ENCODE measurements around the gene LVRN. TPM values are rescaled to one million over a fixed set of nuclear protein-coding genes. Genes with fewer than 3 reads are reported as not detected.

LVRN gene, protein sequence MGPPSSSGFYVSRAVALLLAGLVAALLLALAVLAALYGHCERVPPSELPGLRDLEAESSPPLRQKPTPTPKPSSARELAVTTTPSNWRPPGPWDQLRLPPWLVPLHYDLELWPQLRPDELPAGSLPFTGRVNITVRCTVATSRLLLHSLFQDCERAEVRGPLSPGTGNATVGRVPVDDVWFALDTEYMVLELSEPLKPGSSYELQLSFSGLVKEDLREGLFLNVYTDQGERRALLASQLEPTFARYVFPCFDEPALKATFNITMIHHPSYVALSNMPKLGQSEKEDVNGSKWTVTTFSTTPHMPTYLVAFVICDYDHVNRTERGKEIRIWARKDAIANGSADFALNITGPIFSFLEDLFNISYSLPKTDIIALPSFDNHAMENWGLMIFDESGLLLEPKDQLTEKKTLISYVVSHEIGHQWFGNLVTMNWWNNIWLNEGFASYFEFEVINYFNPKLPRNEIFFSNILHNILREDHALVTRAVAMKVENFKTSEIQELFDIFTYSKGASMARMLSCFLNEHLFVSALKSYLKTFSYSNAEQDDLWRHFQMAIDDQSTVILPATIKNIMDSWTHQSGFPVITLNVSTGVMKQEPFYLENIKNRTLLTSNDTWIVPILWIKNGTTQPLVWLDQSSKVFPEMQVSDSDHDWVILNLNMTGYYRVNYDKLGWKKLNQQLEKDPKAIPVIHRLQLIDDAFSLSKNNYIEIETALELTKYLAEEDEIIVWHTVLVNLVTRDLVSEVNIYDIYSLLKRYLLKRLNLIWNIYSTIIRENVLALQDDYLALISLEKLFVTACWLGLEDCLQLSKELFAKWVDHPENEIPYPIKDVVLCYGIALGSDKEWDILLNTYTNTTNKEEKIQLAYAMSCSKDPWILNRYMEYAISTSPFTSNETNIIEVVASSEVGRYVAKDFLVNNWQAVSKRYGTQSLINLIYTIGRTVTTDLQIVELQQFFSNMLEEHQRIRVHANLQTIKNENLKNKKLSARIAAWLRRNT
- not detected in 2 replicates for total RNA-seq

DNA sequence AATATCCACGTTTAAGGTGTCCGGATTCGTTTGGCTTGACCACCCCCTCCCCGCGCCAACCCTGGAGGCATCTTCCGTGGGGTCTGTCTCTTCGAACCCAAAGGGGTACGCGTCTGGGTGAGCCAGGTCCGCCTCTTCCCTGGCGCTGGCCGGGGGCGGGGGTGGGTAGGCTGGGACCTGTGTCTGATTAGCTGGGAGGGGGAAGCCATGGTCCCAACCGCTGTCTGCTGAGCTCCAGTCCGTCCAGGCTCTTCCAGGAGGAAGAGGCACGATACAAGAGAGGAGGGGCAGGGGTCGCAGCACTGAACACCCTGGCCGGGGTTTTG, at the start of gene LVRN:
LVRN (plus strand) TSS at position 237 of the 326 bp plus-strand sequence. CDS start 143 bp downstream, outside the sequence.

DNA sequence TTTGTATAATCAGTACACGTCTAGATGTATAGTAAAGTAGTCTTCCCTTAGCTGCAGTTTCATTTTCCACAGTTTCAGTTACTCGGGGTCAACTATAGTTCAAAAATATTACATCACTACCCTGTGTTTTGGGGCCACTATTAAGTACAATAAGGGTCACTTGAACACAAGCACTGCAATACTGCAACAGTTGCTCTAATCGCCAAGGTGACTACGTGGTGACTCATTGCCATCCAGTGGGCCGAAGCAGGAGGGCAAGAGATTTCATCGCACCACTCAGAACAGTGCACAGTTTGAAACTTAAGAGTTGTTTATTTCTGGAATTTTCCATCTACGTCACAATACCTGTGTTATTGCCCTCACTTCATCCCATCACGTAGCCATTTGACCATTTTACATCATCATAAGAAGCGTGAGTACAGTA, 69.8 kb downstream of the LVRN start, which contains the start of gene ARL14EPL:
ARL14EPL (plus strand) TSS at position 379 of the 424 bp plus-strand sequence. CDS start 18,994 bp downstream, outside the sequence.

Other genes with a start within 250 kb of the LVRN start
- 0.15 and 1.2 TPM in 2 replicates for gene CDO1, start 145.8 kb upstream of the LVRN start, total RNA-seq
- gene ATG12, start 120.9 kb upstream of the LVRN start, total RNA-seq = 51.0 and 59.6 TPM in 2 replicates
- 72.0 and 99.3 TPM in 2 replicates for gene AP3S1, start 120.5 kb upstream of the LVRN start, total RNA-seq
- gene ARL14EPL, start 70.0 kb downstream of the LVRN start, total RNA-seq = 0.07 and 0.15 TPM in 2 replicates
- 30.4 and 38.2 TPM in 2 replicates for gene COMMD10, start 122.5 kb downstream of the LVRN start, total RNA-seq